GM19238 (cell line): ENCODE measurements around the gene SLC51B.
"Not testable (repeated sequence)": the region's sequence is repeated elsewhere in the genome, so short reads cannot be mapped to it uniquely, and the experiment has no call there.

Source experiments
- DNase-seq: peaks from one replicate; pipeline ENCODE4 v3.0.0; 2011; ENCODE audit warnings: low spot score; ENCODE audit not compliant: insufficient read length

Gene SLC51B

GRCh38 chr15:65066001-65066634 is 20.9 kb downstream of the SLC51B start:
- DNase-seq = no peak

- DNase-seq = no peak
These were observed 21.6 kb downstream of the SLC51B start for GRCh38 chr15:65066635-65067316.

DNA sequence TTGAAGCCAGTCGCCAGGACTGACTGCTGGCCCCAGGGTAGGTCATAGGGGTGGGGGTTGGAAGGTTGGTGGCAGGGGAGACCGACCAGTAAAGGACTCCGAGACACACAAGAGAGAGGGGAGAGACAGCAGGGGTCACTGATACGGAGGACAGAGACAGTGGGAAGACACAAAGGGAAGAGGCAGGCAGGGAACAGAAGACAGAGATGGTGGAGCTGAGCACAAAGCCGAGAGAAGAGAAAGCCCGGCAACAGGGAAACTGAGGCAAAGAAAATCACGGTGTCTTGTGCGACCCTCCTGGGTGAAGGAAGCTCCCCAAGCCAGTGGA is 22.1 kb downstream of the SLC51B start:
- no peak for DNase-seq

DNA sequence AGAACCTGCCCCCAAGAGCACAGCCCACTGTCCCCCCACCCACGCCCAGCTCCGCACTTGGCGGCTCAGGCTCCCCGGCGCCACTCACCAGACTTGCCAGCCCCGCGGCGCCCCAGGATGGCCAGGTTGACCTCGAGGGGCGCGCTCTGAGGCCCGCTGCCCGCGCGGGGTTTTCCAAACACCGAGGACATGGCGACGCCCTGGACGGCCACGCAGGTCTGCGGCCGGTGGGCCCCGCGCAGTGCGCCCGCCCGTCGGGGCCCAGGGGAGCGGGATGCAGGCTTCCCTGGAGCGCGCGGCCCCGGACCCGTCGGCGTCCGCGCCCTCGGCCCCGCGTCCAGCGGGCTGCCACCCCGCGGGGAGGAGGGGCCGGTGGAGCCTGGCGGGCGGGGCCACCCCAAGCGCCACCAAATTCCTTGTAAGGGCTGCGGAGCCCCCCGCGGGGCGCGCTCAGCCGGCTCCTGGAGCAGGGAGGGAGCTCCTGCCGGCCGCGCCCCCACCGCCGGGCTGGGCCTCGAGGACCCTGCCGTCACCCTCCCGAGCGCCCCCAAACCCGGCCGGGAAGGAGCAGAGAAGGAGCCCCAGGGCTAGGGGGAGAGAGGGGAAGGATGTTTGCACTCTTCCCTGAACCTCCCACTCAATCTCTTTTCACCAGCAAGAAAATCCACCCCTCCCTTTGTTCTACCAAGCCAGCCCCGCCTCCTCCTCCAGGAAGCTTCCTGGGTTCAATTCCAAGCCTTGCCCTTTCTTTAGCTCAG is 22.6 kb downstream of the SLC51B start, which contains the start of gene RASL12:
Gene RASL12 (minus strand): TSS at position 347 of the 758 bp plus-strand sequence. CDS start 156 bp downstream, at position 191.
- no peak for DNase-seq

- DNase-seq = no peak
These were observed 23.2 kb downstream of the SLC51B start for GRCh38 chr15:65068403-65068788.

DNA sequence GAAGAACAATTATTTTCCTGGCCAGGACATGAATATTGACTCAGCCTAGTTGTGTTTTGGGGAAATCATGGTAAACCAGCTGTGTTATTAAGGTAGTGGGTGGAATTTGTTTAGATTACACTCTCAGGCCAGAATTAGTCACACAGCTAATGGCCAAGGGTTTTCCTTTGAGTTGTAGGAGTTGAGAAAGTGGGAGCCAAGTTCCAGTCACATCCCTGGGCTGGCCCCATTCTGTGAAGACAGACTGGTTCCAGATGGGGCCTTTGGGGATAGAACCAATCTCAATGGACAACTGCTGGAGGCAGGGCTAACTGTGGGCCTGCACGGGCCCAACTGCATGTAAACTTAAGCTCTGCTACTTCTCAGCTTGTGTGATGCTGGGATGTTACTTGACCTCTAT is 24.0 kb downstream of the SLC51B start:
- no peak for DNase-seq

DNA sequence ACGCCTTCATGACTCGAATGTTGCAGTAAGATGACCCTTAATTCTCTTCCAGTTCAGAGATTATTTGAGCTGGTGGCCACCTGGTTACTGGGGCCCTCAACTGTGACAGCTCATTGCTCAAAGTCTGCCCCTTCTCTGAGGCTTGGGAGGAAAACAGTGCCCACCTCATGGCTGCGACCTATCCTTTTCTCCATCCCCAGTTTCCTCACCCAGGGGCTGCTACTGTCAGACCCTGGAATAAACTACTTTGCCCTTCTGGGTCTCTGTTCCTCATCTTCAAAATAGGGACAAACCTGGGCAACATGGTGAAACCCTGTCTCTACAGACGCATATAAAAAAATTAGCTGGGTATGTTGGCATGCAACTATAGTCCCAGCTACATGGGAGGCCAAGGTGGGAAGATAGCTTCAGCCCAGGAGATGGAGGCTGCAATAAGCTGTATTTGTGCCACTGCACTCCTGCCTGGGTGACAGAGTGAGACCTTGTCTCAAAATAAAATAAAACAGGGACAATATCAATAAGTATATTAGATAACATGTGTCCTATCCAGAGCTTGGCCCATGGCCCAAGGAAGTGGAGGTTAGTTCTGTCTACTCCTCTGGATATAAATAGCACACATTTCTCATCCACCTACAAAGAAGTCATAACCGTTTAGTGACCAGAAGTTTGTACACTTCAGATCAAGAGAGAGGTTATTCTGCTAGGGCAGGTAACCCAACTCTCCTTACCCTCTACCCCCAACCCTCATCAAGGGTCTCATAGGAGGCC is 24.8 kb downstream of the SLC51B start:
- DNase-seq = no peak

DNA sequence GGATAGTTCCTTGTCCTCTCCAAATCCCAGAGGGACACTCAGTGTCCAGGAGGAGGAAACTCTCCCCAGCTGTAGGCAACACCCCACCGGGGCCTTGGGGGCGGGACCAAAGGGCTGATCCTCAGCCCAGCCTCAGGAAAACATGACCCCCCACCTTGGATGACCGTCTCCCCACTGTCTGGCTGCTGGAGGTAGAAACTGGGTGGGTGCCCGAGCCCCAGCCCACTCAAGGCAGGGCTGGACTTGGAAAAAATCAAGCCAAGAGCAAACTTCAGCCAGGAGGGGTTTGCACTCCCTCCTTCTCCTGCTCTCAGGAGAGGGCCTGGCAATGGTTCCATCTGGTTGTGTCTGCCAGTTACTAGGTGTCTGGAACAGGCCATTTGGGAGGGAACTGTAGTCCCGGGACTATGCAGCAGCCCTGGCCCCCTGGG is 26.2 kb downstream of the SLC51B start:
- no peak for DNase-seq

- no peak for DNase-seq
These were observed 26.8 kb downstream of the SLC51B start for GRCh38 chr15:65072027-65072426.

- DNase-seq = no peak
These were observed 27.4 kb downstream of the SLC51B start for GRCh38 chr15:65072617-65073016.

DNA sequence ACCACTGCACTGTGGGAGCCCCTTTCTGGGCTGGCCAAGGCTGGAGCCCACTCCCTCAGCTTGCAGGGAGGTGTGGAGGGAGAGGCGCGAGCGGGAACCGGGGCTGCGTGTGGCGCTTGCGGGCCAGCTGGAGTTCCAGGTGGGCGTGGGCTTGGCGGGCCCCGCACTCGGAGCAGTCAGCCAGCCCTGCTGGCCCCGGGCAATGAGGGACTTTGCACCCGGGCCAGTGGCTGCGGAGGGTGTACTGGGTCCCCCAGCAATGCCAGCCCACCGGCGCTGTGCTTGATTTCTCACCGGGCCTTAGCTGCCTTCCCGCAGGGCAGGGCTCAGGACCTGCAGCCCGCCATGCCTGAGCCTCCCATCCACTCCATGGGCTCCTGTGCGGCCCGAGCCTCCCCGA is 29.8 kb downstream of the SLC51B start:
- not testable (repeated sequence) for DNase-seq

GRCh38 chr15:65075607-65076395 is 30.6 kb downstream of the SLC51B start:
- DNase-seq = not testable (repeated sequence)

- DNase-seq = no peak
These were observed 31.5 kb downstream of the SLC51B start, which contains the start of gene KBTBD13 for GRCh38 chr15:65076486-65077290. TSS of gene KBTBD13 (plus strand) at chr15:65076746. CDS start at chr15:65076816, 70 bp downstream.

DNA sequence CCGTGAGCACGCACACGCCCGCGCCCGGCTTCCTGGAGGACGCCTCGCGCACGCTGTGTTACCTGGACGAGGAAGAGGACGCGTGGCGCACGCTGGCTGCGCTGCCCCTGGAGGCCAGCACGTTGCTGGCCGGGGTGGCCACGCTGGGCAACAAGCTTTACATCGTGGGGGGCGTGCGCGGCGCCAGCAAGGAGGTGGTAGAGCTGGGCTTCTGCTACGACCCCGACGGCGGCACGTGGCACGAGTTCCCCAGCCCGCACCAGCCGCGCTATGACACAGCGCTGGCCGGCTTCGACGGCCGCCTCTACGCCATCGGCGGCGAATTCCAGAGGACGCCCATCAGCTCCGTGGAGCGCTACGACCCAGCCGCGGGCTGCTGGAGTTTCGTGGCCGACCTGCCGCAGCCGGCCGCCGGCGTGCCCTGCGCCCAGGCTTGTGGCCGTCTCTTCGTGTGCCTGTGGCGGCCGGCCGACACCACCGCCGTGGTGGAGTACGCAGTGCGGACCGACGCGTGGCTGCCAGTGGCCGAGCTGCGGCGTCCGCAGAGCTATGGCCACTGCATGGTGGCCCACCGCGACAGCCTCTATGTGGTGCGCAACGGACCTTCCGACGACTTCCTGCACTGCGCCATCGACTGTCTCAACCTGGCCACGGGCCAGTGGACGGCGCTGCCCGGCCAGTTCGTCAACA is 32.2 kb downstream of the SLC51B start:
- DNase-seq = no peak

- peak; percentile 52 for DNase-seq
These were observed 32.8 kb downstream of the SLC51B start for GRCh38 chr15:65077981-65078352.

GRCh38 chr15:65079580-65079979 is 34.4 kb downstream of the SLC51B start:
- DNase-seq = no peak

DNA sequence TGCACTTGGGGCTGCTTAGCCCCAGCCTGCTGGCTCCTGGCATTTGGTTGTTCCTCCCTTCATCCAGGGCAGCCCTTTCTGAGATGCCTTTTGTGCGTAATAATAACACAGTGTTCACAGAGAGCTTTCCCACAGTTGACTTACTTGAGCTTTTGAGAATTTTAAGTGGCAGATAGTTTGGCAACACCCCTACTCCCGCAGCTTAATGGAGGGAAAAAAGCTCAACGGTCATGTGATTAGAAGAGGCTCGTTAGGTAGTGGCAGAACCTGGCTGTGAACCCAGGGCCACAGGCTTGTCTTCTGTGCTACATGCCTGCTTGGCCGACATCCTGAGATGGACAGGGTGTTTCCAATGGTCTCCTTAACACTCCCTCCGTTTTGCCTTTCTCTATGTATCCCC is 36.1 kb downstream of the SLC51B start:
- no peak for DNase-seq

DNA sequence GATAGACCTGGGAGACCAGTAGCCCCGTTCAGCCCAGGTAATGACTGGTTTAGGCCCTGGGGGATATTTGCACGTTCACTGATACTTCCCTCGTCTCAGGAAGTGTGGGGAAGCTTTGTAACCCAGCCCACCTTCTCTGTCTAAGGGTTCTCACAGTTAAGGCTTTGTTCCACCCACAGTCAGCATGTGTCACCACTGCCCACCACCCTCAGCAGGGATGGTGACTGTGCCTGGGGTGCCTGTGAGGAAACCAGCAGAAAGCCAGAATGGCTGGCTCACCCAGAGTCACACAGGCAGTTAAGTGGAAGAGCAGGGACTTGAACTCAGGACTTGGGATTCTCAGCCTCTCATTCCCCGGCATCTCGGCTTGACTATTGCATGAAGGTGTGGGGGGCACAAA is 36.6 kb downstream of the SLC51B start:
- no peak for DNase-seq

- no peak for DNase-seq
These were observed 37.2 kb downstream of the SLC51B start for GRCh38 chr15:65082303-65082953.
